Measurements from ENCODE around the gene ZFAND3.

DNA sequence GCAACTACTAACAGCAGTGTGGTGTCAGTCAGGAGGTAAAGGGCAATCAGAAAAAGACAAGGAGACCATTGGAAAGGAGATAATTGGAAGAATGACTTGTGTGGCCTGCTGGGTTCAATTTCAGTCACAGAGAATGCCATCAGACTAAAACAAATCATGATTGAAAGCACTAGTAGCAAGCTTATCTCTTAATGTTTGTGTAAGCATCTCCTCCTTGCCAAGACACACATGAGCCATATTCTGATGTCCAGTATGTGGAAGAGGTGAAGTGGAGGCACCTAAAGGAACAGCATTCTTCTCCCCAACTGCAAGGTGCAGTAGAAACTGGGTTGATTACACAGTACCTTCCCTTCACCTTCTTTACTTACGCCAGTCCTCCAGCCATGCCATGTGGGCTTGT is 287.5 kb downstream of the ZFAND3 start:
- TF ChIP-seq, protein P1, sequence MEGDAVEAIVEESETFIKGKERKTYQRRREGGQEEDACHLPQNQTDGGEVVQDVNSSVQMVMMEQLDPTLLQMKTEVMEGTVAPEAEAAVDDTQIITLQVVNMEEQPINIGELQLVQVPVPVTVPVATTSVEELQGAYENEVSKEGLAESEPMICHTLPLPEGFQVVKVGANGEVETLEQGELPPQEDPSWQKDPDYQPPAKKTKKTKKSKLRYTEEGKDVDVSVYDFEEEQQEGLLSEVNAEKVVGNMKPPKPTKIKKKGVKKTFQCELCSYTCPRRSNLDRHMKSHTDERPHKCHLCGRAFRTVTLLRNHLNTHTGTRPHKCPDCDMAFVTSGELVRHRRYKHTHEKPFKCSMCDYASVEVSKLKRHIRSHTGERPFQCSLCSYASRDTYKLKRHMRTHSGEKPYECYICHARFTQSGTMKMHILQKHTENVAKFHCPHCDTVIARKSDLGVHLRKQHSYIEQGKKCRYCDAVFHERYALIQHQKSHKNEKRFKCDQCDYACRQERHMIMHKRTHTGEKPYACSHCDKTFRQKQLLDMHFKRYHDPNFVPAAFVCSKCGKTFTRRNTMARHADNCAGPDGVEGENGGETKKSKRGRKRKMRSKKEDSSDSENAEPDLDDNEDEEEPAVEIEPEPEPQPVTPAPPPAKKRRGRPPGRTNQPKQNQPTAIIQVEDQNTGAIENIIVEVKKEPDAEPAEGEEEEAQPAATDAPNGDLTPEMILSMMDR (IDR thresholded peaks at IDR 0.05), result no peak
- TF ChIP-seq POLR2A (IDR thresholded peaks at IDR 0.05), result no peak

All from testis (tissue), 2 donors.